Sigmoid colon (tissue), 4 donors: ENCODE results near the gene GREB1L.

Source experiments
- EP300 ChIP-seq, 4 donors: sonication (generic); formaldehyde crosslinking; IDR thresholded peaks; one replicate each; pipeline ENCODE4 v1.6.1; 2017; ENCODE audit warnings: antibody characterized with exemption in 4 of 4
- POLR2A ChIP-seq, 2 donors: fragments of 450-650 bp; IDR thresholded peaks; one replicate each; pipeline ENCODE4 v1.6.1; 2016; ENCODE audit warnings: antibody characterized with exemption in 2 of 2, mild to moderate bottlenecking in 2 of 2, moderate library complexity in 2 of 2
- POLR2AphosphoS5 ChIP-seq, 4 donors: sonication (generic); formaldehyde crosslinking; IDR thresholded peaks; one replicate each; pipeline ENCODE4 v1.6.1; 2017; ENCODE audit warnings: antibody characterized with exemption in 4 of 4
- TF ChIP-seq, protein P1 (sequence below), 4 experiments: fragments of 450-650 bp in 3 of 4; fragments of 200-600 bp in 1 of 4; IDR thresholded peaks; one replicate each; pipeline ENCODE4 v1.5.1; 2016 to 2019; ENCODE audit warnings: antibody characterized with exemption in 4 of 4, mild to moderate bottlenecking in 3 of 4, moderate library complexity in 2 of 4

GRCh38 chr18:21398121-21398520 lies 156.1 kb downstream of the GREB1L start:
- TF ChIP-seq, protein P1, sequence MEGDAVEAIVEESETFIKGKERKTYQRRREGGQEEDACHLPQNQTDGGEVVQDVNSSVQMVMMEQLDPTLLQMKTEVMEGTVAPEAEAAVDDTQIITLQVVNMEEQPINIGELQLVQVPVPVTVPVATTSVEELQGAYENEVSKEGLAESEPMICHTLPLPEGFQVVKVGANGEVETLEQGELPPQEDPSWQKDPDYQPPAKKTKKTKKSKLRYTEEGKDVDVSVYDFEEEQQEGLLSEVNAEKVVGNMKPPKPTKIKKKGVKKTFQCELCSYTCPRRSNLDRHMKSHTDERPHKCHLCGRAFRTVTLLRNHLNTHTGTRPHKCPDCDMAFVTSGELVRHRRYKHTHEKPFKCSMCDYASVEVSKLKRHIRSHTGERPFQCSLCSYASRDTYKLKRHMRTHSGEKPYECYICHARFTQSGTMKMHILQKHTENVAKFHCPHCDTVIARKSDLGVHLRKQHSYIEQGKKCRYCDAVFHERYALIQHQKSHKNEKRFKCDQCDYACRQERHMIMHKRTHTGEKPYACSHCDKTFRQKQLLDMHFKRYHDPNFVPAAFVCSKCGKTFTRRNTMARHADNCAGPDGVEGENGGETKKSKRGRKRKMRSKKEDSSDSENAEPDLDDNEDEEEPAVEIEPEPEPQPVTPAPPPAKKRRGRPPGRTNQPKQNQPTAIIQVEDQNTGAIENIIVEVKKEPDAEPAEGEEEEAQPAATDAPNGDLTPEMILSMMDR (IDR thresholded peaks at IDR 0.05), result no peak
- TF ChIP-seq EP300 (IDR thresholded peaks at IDR 0.05) (no peak), POLR2AphosphoS5 (IDR thresholded peaks at IDR 0.05) (no peak), POLR2A (IDR thresholded peaks at IDR 0.05) (no peak)
